Measurements from ENCODE around the gene CKAP5.

- no peak for TF ChIP-seq RBAK (tag by site-specific recombination; IDR thresholded peaks at IDR 0.05)
- TF ChIP-seq SP7 (tag by site-specific recombination; IDR thresholded peaks at IDR 0.05), result no peak
- TF ChIP-seq ZSCAN5A (tag by site-specific recombination; IDR thresholded peaks at IDR 0.05), result no peak
- TF ChIP-seq CTCF (tag by site-specific recombination; IDR thresholded peaks at IDR 0.05), result no peak
- TF ChIP-seq, protein P1, sequence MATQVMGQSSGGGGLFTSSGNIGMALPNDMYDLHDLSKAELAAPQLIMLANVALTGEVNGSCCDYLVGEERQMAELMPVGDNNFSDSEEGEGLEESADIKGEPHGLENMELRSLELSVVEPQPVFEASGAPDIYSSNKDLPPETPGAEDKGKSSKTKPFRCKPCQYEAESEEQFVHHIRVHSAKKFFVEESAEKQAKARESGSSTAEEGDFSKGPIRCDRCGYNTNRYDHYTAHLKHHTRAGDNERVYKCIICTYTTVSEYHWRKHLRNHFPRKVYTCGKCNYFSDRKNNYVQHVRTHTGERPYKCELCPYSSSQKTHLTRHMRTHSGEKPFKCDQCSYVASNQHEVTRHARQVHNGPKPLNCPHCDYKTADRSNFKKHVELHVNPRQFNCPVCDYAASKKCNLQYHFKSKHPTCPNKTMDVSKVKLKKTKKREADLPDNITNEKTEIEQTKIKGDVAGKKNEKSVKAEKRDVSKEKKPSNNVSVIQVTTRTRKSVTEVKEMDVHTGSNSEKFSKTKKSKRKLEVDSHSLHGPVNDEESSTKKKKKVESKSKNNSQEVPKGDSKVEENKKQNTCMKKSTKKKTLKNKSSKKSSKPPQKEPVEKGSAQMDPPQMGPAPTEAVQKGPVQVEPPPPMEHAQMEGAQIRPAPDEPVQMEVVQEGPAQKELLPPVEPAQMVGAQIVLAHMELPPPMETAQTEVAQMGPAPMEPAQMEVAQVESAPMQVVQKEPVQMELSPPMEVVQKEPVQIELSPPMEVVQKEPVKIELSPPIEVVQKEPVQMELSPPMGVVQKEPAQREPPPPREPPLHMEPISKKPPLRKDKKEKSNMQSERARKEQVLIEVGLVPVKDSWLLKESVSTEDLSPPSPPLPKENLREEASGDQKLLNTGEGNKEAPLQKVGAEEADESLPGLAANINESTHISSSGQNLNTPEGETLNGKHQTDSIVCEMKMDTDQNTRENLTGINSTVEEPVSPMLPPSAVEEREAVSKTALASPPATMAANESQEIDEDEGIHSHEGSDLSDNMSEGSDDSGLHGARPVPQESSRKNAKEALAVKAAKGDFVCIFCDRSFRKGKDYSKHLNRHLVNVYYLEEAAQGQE (tag by site-specific recombination; IDR thresholded peaks at IDR 0.05), result no peak
- TF ChIP-seq, protein P2, sequence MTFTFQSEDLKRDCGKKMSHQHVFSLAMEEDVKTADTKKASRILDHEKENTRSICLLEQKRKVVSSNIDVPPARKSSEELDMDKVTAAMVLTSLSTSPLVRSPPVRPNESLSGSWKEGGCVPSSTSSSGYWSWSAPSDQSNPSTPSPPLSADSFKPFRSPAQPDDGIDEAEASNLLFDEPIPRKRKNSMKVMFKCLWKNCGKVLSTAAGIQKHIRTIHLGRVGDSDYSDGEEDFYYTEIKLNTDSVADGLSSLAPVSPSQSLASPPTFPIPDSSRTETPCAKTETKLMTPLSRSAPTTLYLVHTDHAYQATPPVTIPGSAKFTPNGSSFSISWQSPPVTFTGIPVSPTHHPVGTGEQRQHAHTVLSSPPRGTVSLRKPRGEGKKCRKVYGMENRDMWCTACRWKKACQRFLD (tag by site-specific recombination; IDR thresholded peaks at IDR 0.05), result no peak
These were observed 4.8 kb upstream of the CKAP5 start for GRCh38 chr11:46850829-46851380.

All from HEK293 (cell line).